ENCODE results near the gene ZNF236.

ZNF236 gene

GRCh38 chr18:76915456-76915855, 93.1 kb downstream of the ZNF236 start:
- FAIRE-seq (peak; percentile 41), DNase-seq (ENCODE audit: insufficient read length, low spot score) (no peak)
- no peak for TF ChIP-seq CTCF (IDR thresholded peaks at IDR 0.05; ENCODE audit: insufficient read depth, missing control alignments)

GRCh38 chr18:76920974-76921373, 98.6 kb downstream of the ZNF236 start:
- DNase-seq (ENCODE audit: insufficient read length, low spot score): no peak
- no peak for TF ChIP-seq CTCF (IDR thresholded peaks at IDR 0.05; ENCODE audit: insufficient read depth, missing control alignments)
- peak; percentile 55 for FAIRE-seq

- FAIRE-seq: peak; percentile 99
- TF ChIP-seq CTCF (IDR thresholded peaks at IDR 0.05; ENCODE audit: insufficient read depth, missing control alignments): peak; percentile 39
- DNase-seq (ENCODE audit: insufficient read length, low spot score): peak; percentile 79
These were observed 99.8 kb downstream of the ZNF236 start for GRCh38 chr18:76922107-76922506.

- FAIRE-seq (peak; percentile 98), DNase-seq (ENCODE audit: insufficient read length, low spot score) (no peak)
- TF ChIP-seq CTCF (IDR thresholded peaks at IDR 0.05; ENCODE audit: insufficient read depth, missing control alignments): peak; percentile 29
These were observed 101.2 kb downstream of the ZNF236 start for GRCh38 chr18:76923485-76924085.

GRCh38 chr18:76925501-76925900, 103.1 kb downstream of the ZNF236 start:
- TF ChIP-seq CTCF (IDR thresholded peaks at IDR 0.05; ENCODE audit: insufficient read depth, missing control alignments): no peak
- no peak for DNase-seq (ENCODE audit: insufficient read length, low spot score)
- FAIRE-seq: no peak

GRCh38 chr18:76927223-76927725, 104.9 kb downstream of the ZNF236 start:
- no peak for DNase-seq (ENCODE audit: insufficient read length, low spot score)
- FAIRE-seq: no peak

More at GRCh38 chr18:76927223-76927725, 104.9 kb downstream of the ZNF236 start:
- TF ChIP-seq CTCF (IDR thresholded peaks at IDR 0.05; ENCODE audit: insufficient read depth, missing control alignments): no peak
